ENCODE data around the gene KLK1. TPM values are rescaled to one million over a fixed set of nuclear protein-coding genes. Genes with fewer than 3 reads are reported as not detected.

KLK1 gene
- total and polyA plus RNA-seq, 10 of the 15 experiments (the other 5 are each of a cell fraction or from before 2014, with no cell fraction given) = 3.4 to 27.5 (median 20.2) TPM

DNA sequence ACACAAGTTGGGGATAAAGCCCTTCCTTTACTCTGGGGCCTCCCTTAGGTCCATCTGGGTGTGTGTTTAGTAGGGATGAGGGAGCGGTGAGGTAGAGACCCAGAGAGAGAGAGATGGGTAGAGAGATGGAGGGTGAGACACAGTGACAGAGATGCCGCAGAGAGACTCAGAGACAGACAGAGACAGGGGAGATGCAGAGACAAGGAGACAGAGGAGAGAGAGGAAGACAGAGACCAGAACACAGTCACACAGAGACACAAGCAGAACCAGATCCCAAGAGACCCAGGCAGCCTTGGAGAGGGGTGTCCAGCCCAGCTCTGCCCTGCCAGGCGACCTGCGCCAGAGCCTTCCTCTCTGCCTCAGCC is 2.4 kb downstream of the KLK1 start:
- no peaks in the 10 kb centered on the region for H3K27me3 ChIP-seq (replicated peaks in 1 of 2; ENCODE audit: control insufficient read depth in 2 of 2, insufficient read depth in 2 of 2, low read length in 1 of 2)
- H4K20me1 ChIP-seq (ENCODE audit: control insufficient read depth, insufficient read depth) = no peaks in the 10 kb centered on the region
- H3K79me2 ChIP-seq (ENCODE audit: control insufficient read depth, insufficient read depth, low read length) = peaks cover 4% of the 10 kb centered on the region
- H3K9me3 ChIP-seq (replicated peaks; ENCODE audit: control insufficient read depth, insufficient read depth, low read length) = no peaks in the 10 kb centered on the region
- in situ Hi-C loops (cut with MboI) = no loop called here
- H3K36me3 ChIP-seq (ENCODE audit: control insufficient read depth in 2 of 2, insufficient read depth in 2 of 2, low read length in 1 of 2) = no peaks in the 10 kb centered on the region
- peak overlapping the region; percentile 26; the same call in 1 of the 2 replicates for H3K4me2 ChIP-seq (ENCODE audit: control insufficient read depth, insufficient read depth)
- peak overlapping the region; percentile 67 for H2AFZ ChIP-seq (ENCODE audit: control insufficient read depth, low read depth, low read length)
- ChIA-PET RAD21 (ENCODE audit: unreplicated experiment) (interaction anchor here (0.7 to 2.4 kb wide), 7 partner anchors 17 to 492 kb away, joined by 3 to 11 read pairs (median 5); partner anchors contain the start of gene KCNC3), POLR2A (interaction anchor here (0.6 to 2.9 kb wide), 5 partner anchors 16 to 505 kb away, joined by 3 to 19 read pairs (median 4); no protein-coding TSS in a partner anchor), CTCF (interaction anchor here (1.2 to 1.5 kb wide), 2 partner anchors 9 to 16 kb away, joined by 4 read pairs; no protein-coding TSS in a partner anchor), SMC1A (ENCODE audit: uncharacterized antibody, unreplicated experiment) (interaction anchor here (0.5 to 4.6 kb wide), 4 partner anchors 27 to 101 kb away, joined by 3 to 16 read pairs (median 6); no protein-coding TSS in a partner anchor)
- BruUV-seq (replicated peaks) = no TSS peak
- no peak overlapping the region; the same call in 1 of the 2 replicates for H3K9ac ChIP-seq (ENCODE audit: control insufficient read depth, insufficient read depth, low read length)
- 76% methylated on average over 4 of the region's 4 CpGs for WGBS (ENCODE audit: insufficient coverage, insufficient replicate concordance, low lambda C conversion rate, missing lambda C conversion rate)
- FAIRE-seq = peak; percentile 78
- H3K4me1 ChIP-seq (ENCODE audit: control insufficient read depth, insufficient read depth, low read length) = peaks cover 36% of the 10 kb centered on the region
- intact Hi-C loops (cut with micrococcal nuclease; ENCODE audit: unreplicated experiment) = no loop called here
- no peak for DNase-seq (ENCODE audit: low read depth, low spot score)
- no peak for ATAC-seq
- TF ChIP-seq IKZF1 (conservative IDR thresholded peaks at IDR 0.05) = peak; percentile 2; the same call in 1 of the 2 replicates
- TF ChIP-seq IKZF2 (IDR thresholded peaks at IDR 0.05) = no peak
- TF ChIP-seq HDGF (IDR thresholded peaks at IDR 0.05) = peak; percentile 90
- H3K4me3 ChIP-seq = no peak overlapping the region
- H3K27ac ChIP-seq (ENCODE audit: control insufficient read depth, insufficient read depth) = peak overlapping the region; percentile 41; the same call in 1 of the 2 replicates

- Histone ChIP-seq H3K4me3 (peak overlapping the region; percentile 97), H3K79me2 (ENCODE audit: control insufficient read depth, insufficient read depth, low read length) (peaks cover 4% of the 10 kb centered on the region), H2AFZ (ENCODE audit: control insufficient read depth, low read depth, low read length) (peak overlapping the region; percentile 67), H3K36me3 (ENCODE audit: control insufficient read depth in 2 of 2, insufficient read depth in 2 of 2, low read length in 1 of 2) (no peaks in the 10 kb centered on the region), H4K20me1 (ENCODE audit: control insufficient read depth, insufficient read depth) (no peaks in the 10 kb centered on the region), H3K9me3 (replicated peaks; ENCODE audit: control insufficient read depth, insufficient read depth, low read length) (no peaks in the 10 kb centered on the region), H3K4me1 (ENCODE audit: control insufficient read depth, insufficient read depth, low read length) (peaks cover 36% of the 10 kb centered on the region), H3K27me3 (replicated peaks in 1 of 2; ENCODE audit: control insufficient read depth in 2 of 2, insufficient read depth in 2 of 2, low read length in 1 of 2) (no peaks in the 10 kb centered on the region), H3K4me2 (ENCODE audit: control insufficient read depth, insufficient read depth) (peak overlapping the region; percentile 84), H3K27ac (ENCODE audit: control insufficient read depth, insufficient read depth) (peak overlapping the region; percentile 41), H3K9ac (ENCODE audit: control insufficient read depth, insufficient read depth, low read length) (peak overlapping the region; percentile 22; the same call in 1 of the 2 replicates)
- ChIA-PET RAD21 (ENCODE audit: unreplicated experiment) (interaction anchor here (0.7 to 2.4 kb wide), 10 partner anchors 17 to 492 kb away, joined by 3 to 11 read pairs (median 4); partner anchors contain the start of gene KCNC3), SMC1A (ENCODE audit: uncharacterized antibody, unreplicated experiment) (interaction anchor here (0.5 to 4.6 kb wide), 9 partner anchors 13 to 102 kb away, joined by 3 to 16 read pairs (median 4); no protein-coding TSS in a partner anchor), POLR2A (interaction anchor here (0.6 to 2.9 kb wide), 10 partner anchors 11 to 505 kb away, joined by 3 to 19 read pairs (median 3); no protein-coding TSS in a partner anchor), CTCF (interaction anchor here (0.6 to 2.7 kb wide), 8 partner anchors 9 to 101 kb away, joined by 3 to 15 read pairs (median 5); no protein-coding TSS in a partner anchor)
- intact Hi-C loops (cut with micrococcal nuclease; ENCODE audit: unreplicated experiment) (no loop called here), in situ Hi-C loops (cut with MboI) (no loop called here)
- FAIRE-seq (peak; percentile 57), ATAC-seq (peak; percentile 7), DNase-seq (ENCODE audit: low read depth, low spot score) (peak; percentile 21)
- BruUV-seq (replicated peaks) = no TSS peak
- WGBS (ENCODE audit: insufficient coverage, insufficient replicate concordance, low lambda C conversion rate, missing lambda C conversion rate) = 4% methylated on average over 6 of the region's 21 CpGs
- peak; percentile 46 to 48; a peak in 1 of 4 replicates for TF ChIP-seq IKZF2 (IDR thresholded peaks at IDR 0.05)
- peak; percentile 50; the same call in 1 of the 2 replicates for TF ChIP-seq SPI1 (IDR thresholded peaks at IDR 0.05; ENCODE audit: borderline replicate concordance, insufficient read depth, low read depth, low read length)
- peak; percentile 45 for TF ChIP-seq POLR2A (IDR thresholded peaks at IDR 0.05; ENCODE audit: low read depth, low read length)
- TF ChIP-seq SKIL (IDR thresholded peaks at IDR 0.05; ENCODE audit: low read depth, poor library complexity, severe bottlenecking) = no peak
- TF ChIP-seq, protein P1, sequence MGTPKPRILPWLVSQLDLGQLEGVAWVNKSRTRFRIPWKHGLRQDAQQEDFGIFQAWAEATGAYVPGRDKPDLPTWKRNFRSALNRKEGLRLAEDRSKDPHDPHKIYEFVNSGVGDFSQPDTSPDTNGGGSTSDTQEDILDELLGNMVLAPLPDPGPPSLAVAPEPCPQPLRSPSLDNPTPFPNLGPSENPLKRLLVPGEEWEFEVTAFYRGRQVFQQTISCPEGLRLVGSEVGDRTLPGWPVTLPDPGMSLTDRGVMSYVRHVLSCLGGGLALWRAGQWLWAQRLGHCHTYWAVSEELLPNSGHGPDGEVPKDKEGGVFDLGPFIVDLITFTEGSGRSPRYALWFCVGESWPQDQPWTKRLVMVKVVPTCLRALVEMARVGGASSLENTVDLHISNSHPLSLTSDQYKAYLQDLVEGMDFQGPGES (IDR thresholded peaks at IDR 0.05) = no peak
- TF ChIP-seq NBN (IDR thresholded peaks at IDR 0.05) = peak; percentile 96
- TF ChIP-seq SMAD1 (IDR thresholded peaks at IDR 0.05; ENCODE audit: low read depth, partially characterized antibody) = peak; percentile 81
- TF ChIP-seq RAD51 (IDR thresholded peaks at IDR 0.05) = peak; percentile 31; the same call in 1 of the 2 replicates
These were observed 2.9 kb downstream of the KLK1 start for GRCh38 chr19:50820549-50821247.
